Cardiac septum (tissue), 1 donor: ENCODE measurements around the gene MUC5B. TPM values are rescaled to one million over a fixed set of nuclear protein-coding genes. Genes with fewer than 3 reads are reported as not detected.
A peak's percentile ranks its signal among the peaks of the same experiment; 100 is the strongest.
"Not testable (repeated sequence)": the region's sequence is repeated elsewhere in the genome, so short reads cannot be mapped to it uniquely, and the experiment has no call there.

Experiments
- DNase-seq: peaks from one replicate; pipeline ENCODE4 v3.0.0-alpha.2; 2020; ENCODE audit warnings: low spot score
- intact Hi-C: fragments of 100-400 bp; cut with DNase I; formaldehyde crosslinking; loops from one replicate; pipeline ENCODE4 v1.14.0; 2022
- total RNA-seq: library from RNA; stranded (reverse); fragmentation: NEBNext Ultra II Directional; extraction: Animal tissue kit (Norgen Biotek cat#: 25700); gene quantifications from one replicate; pipeline ENCODE4 v1.2.1, GENCODE V29; 2021
- donor health status: DM: no; HTN: no; CAD: no.

Gene MUC5B
- total RNA-seq, 1 donor from 2014 or later: not detected

DNA sequence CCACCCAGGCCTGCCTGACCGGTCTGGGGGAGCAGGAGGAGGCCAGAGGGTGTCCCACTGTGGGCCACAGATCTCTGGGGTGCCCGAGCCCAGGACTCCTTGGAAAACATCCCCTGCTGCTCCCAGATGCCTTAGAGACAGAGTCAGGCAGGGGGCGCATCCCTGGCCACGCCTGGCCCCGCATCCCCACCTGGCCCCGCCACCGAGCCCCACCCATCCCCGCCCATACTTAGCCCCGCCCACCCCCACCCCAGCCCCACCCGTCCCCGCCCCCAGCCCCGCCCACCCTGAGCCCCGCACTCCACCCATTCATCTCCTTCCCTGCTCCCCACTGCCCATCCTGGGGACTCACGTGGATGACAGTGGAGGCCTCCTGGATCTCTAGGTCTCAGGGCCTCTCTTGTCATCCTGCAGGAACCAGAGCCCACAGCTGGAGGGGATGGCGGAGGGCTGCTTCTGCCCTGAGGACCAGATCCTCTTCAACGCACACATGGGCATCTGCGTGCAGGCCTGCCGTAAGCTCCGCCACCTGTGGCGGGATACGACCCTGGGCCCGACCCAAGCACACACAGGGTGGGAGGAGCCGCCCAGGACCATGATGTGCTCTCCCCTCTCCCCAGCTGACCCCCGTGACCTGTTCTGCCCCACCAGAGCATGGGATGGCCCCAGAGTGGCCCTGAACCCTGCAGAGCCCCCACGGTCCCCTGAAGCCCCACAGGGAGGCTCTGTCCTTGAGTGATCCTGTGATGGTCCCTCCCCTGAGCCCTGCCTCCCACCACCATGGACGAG lies 33.6 kb downstream of the MUC5B start:
- DNase-seq: no peak
- intact Hi-C loops: no loop called here

DNA sequence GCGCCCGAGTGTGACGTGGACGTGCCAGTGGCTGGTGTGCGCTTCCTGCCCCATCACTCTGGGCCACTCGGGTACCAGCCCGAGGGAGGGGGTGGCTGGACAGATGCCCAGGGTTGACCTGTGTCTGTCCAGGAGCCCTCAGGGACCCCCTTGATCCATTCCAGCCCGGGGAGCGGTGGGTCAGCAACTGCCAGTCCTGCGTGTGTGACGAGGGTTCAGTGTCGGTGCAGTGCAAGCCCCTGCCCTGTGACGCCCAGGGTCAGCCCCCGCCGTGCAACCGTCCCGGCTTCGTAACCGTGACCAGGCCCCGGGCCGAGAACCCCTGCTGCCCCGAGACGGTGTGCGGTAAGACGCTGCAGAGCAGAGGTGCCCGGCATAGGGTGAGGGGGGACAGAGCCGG lies 34.5 kb downstream of the MUC5B start:
- DNase-seq: no peak
- intact Hi-C loops: no loop called here

DNA sequence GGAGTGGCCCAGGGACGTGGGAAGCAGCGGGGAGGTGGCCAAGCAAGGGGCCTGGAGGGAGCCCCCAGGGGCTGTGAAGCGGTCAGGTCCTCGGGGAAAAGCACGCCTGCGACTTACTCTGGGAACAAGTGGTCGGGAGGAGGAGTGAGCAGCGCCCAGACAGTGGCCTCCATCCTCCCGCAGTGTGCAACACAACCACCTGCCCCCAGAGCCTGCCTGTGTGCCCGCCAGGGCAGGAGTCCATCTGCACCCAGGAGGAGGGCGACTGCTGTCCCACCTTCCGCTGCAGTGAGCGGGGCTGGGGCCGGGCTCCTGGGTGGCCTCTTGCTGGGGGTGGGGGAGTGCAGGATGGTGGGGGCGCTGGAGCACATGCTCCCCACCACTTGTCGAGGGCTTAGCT lies 35.0 kb downstream of the MUC5B start:
- no peak for DNase-seq
- intact Hi-C loops: no loop called here

DNA sequence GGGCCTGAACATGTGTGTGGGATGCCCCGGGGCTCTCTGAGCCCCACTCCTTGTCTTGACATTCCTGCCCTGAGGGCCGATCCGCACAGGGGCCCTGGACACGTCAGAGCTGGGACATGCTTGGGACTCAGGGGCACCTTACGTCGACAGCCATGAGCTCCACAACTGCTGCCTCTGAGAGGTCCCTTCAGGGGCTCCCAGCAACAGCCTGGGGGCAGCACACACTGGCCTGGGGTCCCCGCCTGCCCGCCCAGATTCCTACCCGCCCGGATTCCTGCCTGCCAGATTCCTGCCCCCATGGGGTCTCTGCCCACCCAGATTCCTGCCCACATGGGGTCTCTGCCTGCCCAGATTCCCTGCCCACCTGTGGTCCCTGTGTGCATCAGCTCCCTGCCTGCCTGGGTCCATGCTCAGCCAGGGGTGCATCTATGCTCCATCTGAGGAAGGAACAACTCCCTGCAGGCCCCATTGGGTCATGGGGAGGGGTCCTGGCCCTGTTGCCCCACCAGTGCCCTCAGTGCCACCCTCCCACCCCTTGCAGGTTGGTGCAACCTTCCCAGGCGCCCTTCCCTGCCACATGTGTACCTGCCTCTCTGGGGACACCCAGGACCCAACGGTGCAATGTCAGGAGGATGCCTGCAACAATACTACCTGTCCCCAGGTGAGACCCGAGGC lies 35.7 kb downstream of the MUC5B start:
- intact Hi-C loops: no loop called here
- DNase-seq: no peak

DNA sequence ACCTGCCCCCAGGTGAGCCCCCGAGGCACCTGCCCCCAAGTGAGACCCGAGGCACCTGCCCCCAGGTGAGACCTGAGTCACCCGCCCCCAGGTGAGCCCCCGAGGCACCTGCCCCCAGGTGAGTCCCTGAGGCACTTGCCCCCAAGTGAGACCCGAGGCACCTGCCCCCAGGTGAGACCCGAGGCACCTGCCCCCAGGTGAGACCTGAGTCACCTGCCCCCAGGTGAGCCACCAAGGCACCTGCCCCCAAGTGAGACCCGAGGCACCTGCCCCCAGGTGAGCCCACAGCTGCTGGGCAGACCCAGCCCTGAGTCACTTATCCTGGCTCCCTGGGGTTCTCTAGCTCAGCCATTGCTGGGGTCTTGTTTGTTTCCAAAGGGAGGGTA lies 36.2 kb downstream of the MUC5B start:
- intact Hi-C loops: no loop called here
- DNase-seq: no peak

DNA sequence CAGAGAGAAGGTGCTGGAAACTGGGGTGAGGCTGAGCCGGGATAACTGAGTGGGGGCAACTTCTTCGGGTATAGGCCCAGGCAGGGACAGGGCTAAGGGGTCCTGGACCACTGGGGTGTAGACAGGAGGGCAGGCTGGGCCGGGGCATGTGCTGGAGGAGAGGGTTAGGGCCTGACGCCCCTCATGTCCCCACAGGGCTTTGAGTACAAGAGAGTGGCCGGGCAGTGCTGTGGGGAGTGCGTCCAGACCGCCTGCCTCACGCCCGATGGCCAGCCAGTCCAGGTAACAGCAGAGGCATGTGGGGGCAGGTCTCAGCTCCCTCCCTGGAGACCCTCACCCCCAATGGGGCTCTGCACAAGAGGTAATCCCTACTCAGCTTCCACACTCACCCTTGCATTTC lies 36.7 kb downstream of the MUC5B start:
- intact Hi-C loops: no loop called here
- DNase-seq: no peak

DNA sequence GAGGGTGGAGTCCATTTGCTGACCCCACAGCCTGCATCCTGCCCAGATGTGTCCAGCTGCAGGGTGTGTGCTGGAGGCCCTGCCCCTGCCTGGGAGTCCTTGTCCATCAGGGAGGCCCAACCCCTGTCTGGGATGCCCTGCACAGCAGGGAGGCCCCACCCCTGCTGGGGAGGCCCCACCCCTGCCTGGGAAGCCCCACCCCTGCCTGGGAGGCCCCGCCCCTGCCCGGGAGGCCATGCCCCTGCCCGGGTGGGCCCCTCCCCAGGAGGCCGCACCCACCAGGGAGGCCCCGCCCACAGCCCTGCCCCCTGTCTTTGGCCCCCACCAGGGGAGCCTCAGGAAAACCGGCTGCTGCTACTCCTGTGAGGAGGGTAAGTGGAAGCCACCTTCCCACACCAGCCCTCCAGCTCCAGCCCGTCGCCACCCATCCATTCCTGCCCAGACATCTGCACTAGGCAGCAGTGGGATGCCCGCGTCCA lies 37.2 kb downstream of the MUC5B start:
- intact Hi-C loops: no loop called here
- DNase-seq: no peak

DNA sequence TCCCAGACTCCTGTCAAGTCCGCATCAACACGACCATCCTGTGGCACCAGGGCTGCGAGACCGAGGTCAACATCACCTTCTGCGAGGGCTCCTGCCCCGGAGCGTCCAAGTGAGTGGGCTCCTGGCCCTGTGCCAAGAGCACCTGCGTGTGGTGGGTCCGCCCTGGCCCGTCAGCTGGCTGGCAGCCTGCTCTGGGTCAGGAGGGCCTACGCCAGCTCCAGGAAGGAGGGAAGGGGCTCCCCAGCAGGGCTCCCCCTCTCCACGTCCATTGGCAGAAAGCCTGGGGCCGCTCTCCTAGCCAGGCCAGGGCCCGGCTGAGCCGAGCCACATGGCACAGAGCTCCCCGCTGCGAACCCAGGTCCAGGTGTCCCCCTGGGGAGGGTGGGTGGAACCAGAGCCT lies 37.8 kb downstream of the MUC5B start:
- intact Hi-C loops: no loop called here
- no peak for DNase-seq

DNA sequence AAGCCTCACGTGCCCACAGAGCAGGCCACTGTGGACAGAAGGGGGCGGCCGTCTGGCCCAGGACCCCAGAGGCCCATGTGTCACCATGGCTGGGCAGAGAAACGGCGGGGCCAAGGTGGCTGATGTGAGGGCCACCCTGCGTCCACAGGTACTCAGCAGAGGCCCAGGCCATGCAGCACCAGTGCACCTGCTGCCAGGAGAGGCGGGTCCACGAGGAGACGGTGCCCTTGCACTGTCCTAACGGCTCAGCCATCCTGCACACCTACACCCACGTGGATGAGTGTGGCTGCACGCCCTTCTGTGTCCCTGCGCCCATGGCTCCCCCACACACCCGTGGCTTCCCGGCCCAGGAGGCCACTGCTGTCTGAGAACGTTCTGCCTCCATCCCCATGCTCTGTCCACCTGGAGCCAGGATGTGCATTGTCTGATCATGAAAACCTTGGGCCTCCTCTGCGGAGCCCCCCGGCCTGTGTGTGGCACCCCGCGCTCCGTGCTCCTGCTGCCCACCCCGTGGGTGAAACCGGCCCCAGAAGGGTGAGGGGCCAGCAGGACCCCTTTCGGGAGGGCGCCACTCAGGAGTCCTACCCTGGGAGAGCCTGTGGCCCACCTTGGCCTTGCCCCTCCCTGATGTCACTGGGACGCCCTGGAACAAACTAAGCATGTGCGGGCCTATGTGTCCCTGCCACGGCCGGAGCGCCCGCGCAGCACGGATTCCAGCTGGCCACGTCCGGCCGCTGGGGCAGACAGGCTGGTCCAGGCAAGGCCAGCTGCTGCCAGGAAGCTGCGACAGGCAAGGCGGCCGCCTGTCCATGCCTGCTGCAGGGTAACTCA lies 38.6 kb downstream of the MUC5B start:
- no peak for DNase-seq
- intact Hi-C loops: loop anchor here (2.0 kb wide), 1 partner anchor 49 kb away; no protein-coding TSS in a partner anchor

DNA sequence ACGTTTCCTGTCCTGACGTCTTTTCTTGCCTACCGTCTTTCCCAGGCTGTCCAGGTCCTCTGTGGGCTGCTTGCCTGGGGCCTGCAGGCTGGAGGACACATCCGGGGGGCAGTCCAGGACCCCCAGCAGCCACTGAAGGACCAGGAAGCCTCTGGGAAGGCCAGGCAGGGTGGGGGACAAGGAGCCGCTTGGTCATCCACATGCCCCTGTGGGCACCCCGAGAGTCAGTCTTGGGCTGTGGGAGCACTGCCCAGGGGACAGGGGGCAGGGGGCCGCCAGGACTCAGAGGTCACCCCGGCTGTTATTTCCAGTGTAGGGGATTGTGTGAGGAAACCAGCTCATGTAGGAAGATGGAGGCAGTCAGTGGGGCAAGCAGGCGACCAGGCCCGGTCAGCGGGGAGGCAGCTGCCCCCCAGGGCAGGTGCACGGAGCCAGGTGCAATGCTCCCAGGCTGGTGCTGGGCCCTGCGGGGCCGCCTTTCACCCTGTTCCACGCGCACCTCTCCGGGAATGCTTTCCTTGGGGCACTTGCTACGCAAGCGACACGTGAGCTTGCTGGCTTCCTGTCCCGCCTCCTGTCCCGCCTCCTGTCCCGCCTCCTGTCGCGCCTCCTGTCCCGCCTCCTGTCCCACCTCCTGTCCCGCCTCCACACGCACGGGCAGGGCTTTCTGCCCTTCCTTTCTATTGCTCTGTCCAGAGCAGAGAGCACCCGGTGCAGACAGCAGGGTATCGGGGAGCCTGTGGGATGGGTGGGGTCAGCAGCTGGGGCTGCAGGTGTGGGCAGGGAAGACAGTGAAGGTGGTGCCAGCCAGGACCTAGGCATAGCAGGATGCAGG lies 39.5 kb downstream of the MUC5B start:
- peak; percentile 94 for DNase-seq
- intact Hi-C loops: loop anchor here (2.0 kb wide), 1 partner anchor 48 kb away; no protein-coding TSS in a partner anchor

DNA sequence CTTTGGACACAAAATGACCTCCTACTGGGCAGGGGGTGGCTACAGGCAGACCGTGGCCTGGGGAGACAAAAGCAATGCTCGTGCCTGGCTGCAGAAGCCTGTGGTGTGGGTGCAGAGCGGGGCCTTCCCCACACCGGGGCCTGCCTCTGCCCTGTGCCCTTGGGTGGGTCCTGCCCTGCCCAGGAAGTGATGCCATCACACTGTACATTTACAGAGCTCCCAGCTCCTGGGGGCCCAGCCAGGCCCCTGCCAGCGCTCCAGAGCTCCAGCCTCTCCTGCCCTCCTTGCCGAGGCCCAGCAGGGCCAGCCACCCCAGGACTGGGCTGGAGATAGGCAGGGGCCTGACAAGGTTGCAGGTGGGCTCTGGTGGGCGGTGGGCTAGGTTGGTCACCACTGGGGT lies 40.1 kb downstream of the MUC5B start:
- DNase-seq: no peak
- intact Hi-C loops: loop anchor here (2.0 kb wide), 1 partner anchor 48 kb away; no protein-coding TSS in a partner anchor

DNA sequence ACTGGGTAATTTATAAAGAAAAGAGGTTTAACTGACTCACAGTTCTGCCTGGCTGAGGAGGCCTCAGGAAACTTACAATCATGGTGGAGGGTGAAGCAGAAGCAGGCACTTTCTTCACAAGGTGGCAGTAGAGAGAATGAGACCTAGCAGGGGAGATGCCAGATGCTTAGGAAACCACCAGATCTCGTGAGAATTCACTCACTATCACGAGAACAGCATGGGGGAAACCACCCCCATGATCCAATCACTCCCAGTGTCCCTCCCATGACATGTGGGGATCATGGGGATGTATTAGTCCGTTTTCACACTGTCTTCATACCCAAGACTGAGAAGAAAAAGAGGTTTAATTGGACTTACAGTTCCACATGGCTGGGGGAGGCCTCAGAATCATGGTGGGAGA lies 41.6 kb downstream of the MUC5B start:
- DNase-seq, intact Hi-C loops: not testable (repeated sequence)

DNA sequence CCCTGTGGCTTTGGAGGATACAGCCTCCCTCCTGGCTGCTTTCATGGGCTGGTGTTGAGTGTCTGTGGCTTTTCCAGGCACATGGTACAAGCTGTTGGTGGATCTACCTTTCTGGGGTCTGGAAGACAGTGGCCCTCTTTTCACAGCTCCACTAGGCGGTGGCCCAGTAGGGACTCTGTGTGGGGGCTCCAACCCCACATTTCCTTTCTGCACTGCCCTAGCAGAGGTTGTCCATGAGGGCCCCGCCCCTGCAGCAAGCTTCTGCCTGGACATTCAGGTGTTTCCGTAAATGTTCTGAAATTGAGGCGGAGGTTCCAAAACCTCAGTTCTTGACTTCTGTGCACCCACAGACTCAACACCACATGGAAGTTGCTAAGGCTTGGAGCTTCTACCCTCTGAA lies 42.6 kb downstream of the MUC5B start:
- DNase-seq, intact Hi-C loops: not testable (repeated sequence)

DNA sequence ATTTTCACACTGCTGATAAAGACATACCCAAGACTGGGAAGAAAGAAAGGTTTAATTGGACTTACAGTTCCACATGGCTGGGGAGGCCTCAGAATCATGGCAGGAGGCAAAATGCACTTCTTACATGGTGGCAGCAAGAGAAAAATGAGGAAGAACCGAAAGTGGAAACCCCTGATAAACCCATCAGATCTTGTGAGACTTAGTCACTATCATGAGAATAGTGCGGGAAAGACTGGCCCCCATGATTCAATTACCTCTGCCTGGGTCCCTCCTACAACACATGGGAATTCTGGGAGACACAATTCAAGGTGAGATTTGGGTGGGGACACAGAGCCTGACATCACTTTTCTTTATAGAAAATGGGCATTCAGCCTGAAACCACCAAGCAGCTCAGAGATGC lies 44.1 kb downstream of the MUC5B start:
- DNase-seq, intact Hi-C loops: not testable (repeated sequence)

DNA sequence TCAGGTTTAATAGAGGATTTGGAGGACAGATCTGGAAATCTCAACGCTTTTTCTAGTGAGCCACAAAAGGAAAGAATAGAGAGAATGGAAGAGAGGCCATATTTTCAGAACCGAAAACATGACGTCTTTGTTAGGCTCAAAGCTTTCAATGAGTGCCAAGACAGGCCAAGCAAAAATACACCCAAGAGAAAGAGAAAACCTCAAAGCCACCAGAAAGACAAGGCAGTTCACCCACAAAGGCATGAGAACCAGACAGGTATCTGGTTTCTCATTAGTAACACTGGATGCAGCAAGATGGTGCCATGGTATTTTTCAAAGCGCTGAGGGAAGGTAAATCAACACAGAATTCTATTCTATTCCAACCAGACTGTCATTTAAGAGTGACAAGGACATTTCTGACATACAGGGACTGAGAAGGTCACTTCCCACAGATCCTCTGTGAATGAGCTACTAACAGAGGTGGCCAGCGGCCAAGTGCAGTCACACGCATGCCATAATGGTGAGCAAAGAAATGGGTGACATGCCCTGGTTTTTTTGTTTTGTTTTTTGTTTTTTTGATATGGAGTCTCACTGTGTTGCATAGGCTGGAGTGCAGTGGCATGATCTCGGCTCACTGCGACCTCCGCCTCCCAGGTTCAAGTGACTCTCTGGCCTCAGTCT lies 44.7 kb downstream of the MUC5B start:
- intact Hi-C loops: no loop called here
- no peak for DNase-seq

DNA sequence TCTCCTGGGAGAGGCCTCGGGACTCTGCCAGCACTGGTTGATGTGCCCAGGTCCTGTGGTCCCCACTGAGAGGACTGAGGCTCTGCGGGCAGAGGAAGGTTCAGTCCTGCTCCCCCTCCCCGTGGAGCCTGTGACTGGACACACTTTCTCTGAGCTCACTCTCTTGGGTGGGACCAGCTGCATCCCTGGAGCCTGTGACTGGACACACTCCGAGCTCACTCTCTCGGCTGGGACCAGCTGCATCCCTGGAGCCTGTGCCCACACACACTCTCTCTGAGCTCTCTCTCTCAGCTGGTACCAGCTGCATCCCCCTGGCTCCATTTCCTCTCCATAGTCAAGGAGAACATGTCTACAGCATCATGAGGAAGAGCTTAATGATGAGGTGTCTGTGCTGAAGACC lies 47.1 kb downstream of the MUC5B start:
- intact Hi-C loops: no loop called here
- DNase-seq: no peak

DNA sequence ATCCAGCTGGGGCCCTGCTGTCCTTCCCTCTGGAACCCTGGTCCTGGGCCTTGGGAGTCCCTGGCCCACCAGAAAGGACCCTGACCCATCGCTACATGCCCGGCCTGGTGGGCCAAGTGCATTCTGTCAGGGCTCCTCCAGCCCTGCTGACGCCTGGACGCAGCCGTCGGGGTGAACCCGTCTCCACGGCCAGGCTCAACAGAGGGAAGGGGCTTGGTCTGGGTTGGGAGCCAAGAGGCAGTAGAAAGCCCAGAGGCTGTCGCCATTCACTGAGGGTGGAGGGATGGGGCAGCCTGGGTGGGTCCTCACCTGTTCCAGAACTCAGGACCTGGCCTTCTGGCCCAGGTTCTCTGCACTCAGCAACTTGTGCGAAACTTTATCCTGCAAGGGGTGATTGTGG lies 47.6 kb downstream of the MUC5B start:
- intact Hi-C loops: no loop called here
- no peak for DNase-seq

DNA sequence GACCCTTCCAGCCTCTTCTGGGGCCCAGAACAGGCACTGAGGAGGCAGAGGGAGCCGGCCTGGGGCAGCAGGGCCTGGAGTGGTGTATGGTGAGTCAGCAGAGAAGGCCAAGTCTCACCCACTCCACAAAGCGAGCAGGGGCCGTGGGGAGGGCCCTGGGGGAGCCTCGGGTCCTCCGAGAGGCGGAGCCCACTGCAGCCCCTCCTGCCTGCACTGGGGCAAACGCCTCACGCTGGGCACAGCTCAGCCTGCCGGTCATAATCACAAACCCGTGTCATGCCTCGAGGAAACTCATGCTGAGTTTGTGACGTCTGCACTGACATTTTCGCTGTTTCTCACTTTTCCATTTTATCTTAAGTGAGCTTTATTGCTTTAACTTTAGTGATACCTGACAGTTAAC lies 48.1 kb downstream of the MUC5B start:
- DNase-seq: no peak
- intact Hi-C loops: no loop called here

DNA sequence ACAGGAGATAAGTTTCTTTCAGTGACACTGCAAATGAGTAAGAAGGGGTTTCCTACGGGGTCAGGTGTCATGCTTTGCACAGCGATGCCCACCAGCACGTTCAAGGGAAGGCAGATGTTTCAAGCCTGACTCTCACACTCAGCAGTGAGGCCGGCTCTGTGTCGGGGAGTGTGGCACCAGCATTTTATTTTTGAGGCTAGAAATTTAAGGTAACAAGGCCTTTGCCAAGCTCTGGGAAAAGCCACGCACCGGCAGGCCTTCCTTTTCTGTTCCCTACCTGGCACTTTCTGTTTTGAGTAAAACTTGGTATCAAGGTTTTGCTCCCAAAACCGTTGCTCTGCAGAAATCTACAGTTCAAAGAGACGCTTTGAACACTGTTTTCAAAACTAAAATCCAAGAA lies 48.5 kb downstream of the MUC5B start:
- intact Hi-C loops: no loop called here
- no peak for DNase-seq
